ENCODE results near the gene CCDC88A. TPM values are rescaled to one million over a fixed set of nuclear protein-coding genes. Genes with fewer than 3 reads are reported as not detected.

Gene CCDC88A
- polyA plus RNA-seq, 2 of the 4 experiments (the other 2 are of a cell fraction): 21.3 to 77.8 TPM

GRCh38 chr2:55452879-55453278 lies 33.2 kb upstream of the CCDC88A start:
- ChIA-PET CTCF (no interaction called here), POLR2A (no interaction called here)
- WGBS (ENCODE audit: missing lambda C conversion rate): 52% methylated on average over 2 of the region's 2 CpGs
- TF ChIP-seq CEBPB (IDR thresholded peaks at IDR 0.05): no peak
- no peak for TF ChIP-seq FOXS1 (CRISPR knock-in tag; IDR thresholded peaks at IDR 0.05)
- TF ChIP-seq E2F6 (IDR thresholded peaks at IDR 0.05; ENCODE audit: borderline replicate concordance, low read depth): no peak
- no peak for TF ChIP-seq ZSCAN20 (CRISPR knock-in tag; IDR thresholded peaks at IDR 0.05)
- no peak for TF ChIP-seq ELK1 (IDR thresholded peaks at IDR 0.05; ENCODE audit: low read depth, low read length)
- TF ChIP-seq KDM1A (IDR thresholded peaks at IDR 0.05; ENCODE audit: low read depth): no peak
- no peak for TF ChIP-seq HOXB5 (CRISPR knock-in tag; IDR thresholded peaks at IDR 0.05)
- no peak for TF ChIP-seq REST (IDR thresholded peaks at IDR 0.05)
- no peak for TF ChIP-seq MAFK (IDR thresholded peaks at IDR 0.05; ENCODE audit: partially characterized antibody)
- TF ChIP-seq HEYL (CRISPR knock-in tag; IDR thresholded peaks at IDR 0.05): no peak
- no peak for TF ChIP-seq MAZ (IDR thresholded peaks at IDR 0.05; ENCODE audit: borderline replicate concordance, low read depth, low read length)
- TF ChIP-seq GATA3 (IDR thresholded peaks at IDR 0.05; ENCODE audit: borderline replicate concordance): no peak
- TF ChIP-seq MAX (IDR thresholded peaks at IDR 0.05): no peak
- TF ChIP-seq FOSL2 (IDR thresholded peaks at IDR 0.05): no peak
- no peak for TF ChIP-seq FOSL2 (CRISPR knock-in tag; IDR thresholded peaks at IDR 0.05)
- TF ChIP-seq BCL3 (IDR thresholded peaks at IDR 0.05): no peak
- TF ChIP-seq ZFP36 (IDR thresholded peaks at IDR 0.05; ENCODE audit: borderline replicate concordance, partially characterized antibody): no peak
- TF ChIP-seq POLR2AphosphoS2 (conservative IDR thresholded peaks at IDR 0.05; ENCODE audit: low read length): no peak
- Histone ChIP-seq H3K27ac (no peak overlapping the region), H3K4me3 (no peak overlapping the region), H3K4me1 (no peaks in the 10 kb centered on the region), H3K9me3 (no peaks in the 10 kb centered on the region), H3K4me2 (no peak overlapping the region)
- DNase-seq (ENCODE audit: low read depth in 1 of 2, low spot score in 1 of 2) (no peak), ATAC-seq (no peak), FAIRE-seq (no peak)

GRCh38 chr2:55451699-55452098 lies 32.0 kb upstream of the CCDC88A start:
- ATAC-seq (no peak), DNase-seq (ENCODE audit: low read depth in 1 of 2, low spot score in 1 of 2) (no peak), FAIRE-seq (no peak)
- Histone ChIP-seq H3K9me3 (no peaks in the 10 kb centered on the region), H3K4me2 (no peak overlapping the region), H3K27ac (no peak overlapping the region), H3K4me1 (no peaks in the 10 kb centered on the region), H3K4me3 (no peak overlapping the region)
- ChIA-PET POLR2A (no interaction called here), CTCF (interaction anchor here (0.6 to 1.1 kb wide), 2 partner anchors 10 to 20 kb away, joined by 3 read pairs; no protein-coding TSS in a partner anchor)
- 67% methylated on average over 2 of the region's 2 CpGs for WGBS (ENCODE audit: missing lambda C conversion rate)
- TF ChIP-seq NFE2L2 (conservative IDR thresholded peaks at IDR 0.05; ENCODE audit: low read length): no peak
- no peak for TF ChIP-seq NPAS2 (CRISPR knock-in tag; IDR thresholded peaks at IDR 0.05; ENCODE audit: borderline replicate concordance)
- no peak for TF ChIP-seq RCOR1 (IDR thresholded peaks at IDR 0.05; ENCODE audit: low read depth, low read length)
- TF ChIP-seq NR3C1 (IDR thresholded peaks at IDR 0.05): no peak
- no peak for TF ChIP-seq FOSL2 (IDR thresholded peaks at IDR 0.05)
- TF ChIP-seq FOSL2 (CRISPR knock-in tag; IDR thresholded peaks at IDR 0.05): no peak
- TF ChIP-seq ZNF302 (CRISPR knock-in tag; IDR thresholded peaks at IDR 0.05): no peak
- TF ChIP-seq HOXA7 (CRISPR knock-in tag; IDR thresholded peaks at IDR 0.05): no peak
- no peak for TF ChIP-seq REST (IDR thresholded peaks at IDR 0.05)
- TF ChIP-seq POLR2A (IDR thresholded peaks at IDR 0.05; ENCODE audit: low read length): no peak
- no peak for TF ChIP-seq SREBF2 (IDR thresholded peaks at IDR 0.05)
- no peak for TF ChIP-seq ZC3H11A (IDR thresholded peaks at IDR 0.05)
- no peak for TF ChIP-seq MAFK (IDR thresholded peaks at IDR 0.05; ENCODE audit: partially characterized antibody)
- no peak for TF ChIP-seq SMC3 (IDR thresholded peaks at IDR 0.05)
- TF ChIP-seq PBX3 (IDR thresholded peaks at IDR 0.05): no peak
